ENCODE measurements around the gene CSF2. TPM values are rescaled to one million over a fixed set of nuclear protein-coding genes. Genes with fewer than 3 reads are reported as not detected.

CSF2 gene
- total RNA-seq, 4 donors from 2014 or later, result not detected

DNA sequence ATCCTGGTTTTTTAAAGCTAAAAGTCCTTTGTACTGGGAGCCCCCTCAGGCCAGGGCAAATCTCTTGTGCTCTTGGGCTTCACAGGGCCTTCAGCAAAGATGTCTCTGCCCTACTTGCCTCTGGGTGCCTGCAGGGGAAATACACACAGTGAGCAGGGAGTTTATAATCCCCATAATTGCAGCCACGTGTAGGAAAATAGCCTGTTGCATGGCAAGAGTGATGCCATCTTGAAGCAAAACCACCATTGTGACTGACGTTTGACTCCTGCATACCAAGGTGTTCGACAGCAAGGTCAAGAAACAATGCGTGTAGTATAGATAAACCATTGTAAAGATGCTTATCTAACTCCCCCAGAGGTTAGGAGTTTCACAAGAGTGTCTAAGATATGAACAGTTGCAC lies 24.5 kb upstream of the CSF2 start:
- ATAC-seq, result no peak
- H3K27me3 ChIP-seq, result peaks cover 0 to 3% (median 0%) of the 10 kb centered on the region in 3 donors
- H3K36me3 ChIP-seq, result no peaks in the 10 kb centered on the region
- no peak for TF ChIP-seq POLR2A (IDR thresholded peaks at IDR 0.05)
- TF ChIP-seq, protein P1, sequence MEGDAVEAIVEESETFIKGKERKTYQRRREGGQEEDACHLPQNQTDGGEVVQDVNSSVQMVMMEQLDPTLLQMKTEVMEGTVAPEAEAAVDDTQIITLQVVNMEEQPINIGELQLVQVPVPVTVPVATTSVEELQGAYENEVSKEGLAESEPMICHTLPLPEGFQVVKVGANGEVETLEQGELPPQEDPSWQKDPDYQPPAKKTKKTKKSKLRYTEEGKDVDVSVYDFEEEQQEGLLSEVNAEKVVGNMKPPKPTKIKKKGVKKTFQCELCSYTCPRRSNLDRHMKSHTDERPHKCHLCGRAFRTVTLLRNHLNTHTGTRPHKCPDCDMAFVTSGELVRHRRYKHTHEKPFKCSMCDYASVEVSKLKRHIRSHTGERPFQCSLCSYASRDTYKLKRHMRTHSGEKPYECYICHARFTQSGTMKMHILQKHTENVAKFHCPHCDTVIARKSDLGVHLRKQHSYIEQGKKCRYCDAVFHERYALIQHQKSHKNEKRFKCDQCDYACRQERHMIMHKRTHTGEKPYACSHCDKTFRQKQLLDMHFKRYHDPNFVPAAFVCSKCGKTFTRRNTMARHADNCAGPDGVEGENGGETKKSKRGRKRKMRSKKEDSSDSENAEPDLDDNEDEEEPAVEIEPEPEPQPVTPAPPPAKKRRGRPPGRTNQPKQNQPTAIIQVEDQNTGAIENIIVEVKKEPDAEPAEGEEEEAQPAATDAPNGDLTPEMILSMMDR (IDR thresholded peaks at IDR 0.05 in 4 of 5, conservative IDR thresholded peaks at IDR 0.05 in 1 of 5), result no peak
- no peaks in the 10 kb centered on the region for H3K4me1 ChIP-seq
- intact Hi-C loops (cut with DNase I; ENCODE audit: low total_unique reads), result no loop called here
- H3K4me3 ChIP-seq, result no peak overlapping the region
- no peaks in the 10 kb centered on the region for H3K9me3 ChIP-seq
- in situ Hi-C loops (cut with MboI; ENCODE audit: low sequenced_read_pairs in 4 of 4), result no loop called here
- H3K27ac ChIP-seq, result no peak overlapping the region
- DNase-seq, result no peak

DNA sequence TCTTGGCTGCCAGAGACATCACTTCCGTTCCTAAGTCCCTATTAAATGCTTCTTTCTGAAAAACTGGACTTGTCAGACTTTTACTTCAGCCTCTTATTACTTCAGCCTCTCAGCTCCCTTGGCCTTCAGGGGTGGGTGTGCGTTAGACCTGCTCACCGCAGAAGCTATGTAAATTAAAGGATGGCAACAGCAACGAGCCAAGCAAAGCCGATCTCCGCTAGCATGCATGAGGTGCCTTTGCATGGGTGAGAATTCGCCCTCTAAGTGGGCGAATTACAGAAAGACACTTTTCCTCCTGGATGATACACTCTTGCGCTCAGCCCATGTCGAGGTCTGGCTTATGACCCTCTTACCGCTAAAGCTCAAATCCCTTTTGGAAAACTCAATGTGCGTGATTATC lies 24.0 kb upstream of the CSF2 start:
- DNase-seq, result no peak
- TF ChIP-seq, protein P1 (IDR thresholded peaks at IDR 0.05 in 4 of 5, conservative IDR thresholded peaks at IDR 0.05 in 1 of 5), result no peak
- no peak for TF ChIP-seq POLR2A (IDR thresholded peaks at IDR 0.05)
- intact Hi-C loops (cut with DNase I; ENCODE audit: low total_unique reads) (no loop called here), in situ Hi-C loops (cut with MboI; ENCODE audit: low sequenced_read_pairs in 4 of 4) (no loop called here)
- Histone ChIP-seq H3K36me3 (no peaks in the 10 kb centered on the region), H3K9me3 (no peaks in the 10 kb centered on the region), H3K4me1 (no peaks in the 10 kb centered on the region), H3K4me3 (no peak overlapping the region), H3K27me3 (peaks cover 0 to 3% (median 0%) of the 10 kb centered on the region in 3 donors), H3K27ac (no peak overlapping the region)
- no peak for ATAC-seq

DNA sequence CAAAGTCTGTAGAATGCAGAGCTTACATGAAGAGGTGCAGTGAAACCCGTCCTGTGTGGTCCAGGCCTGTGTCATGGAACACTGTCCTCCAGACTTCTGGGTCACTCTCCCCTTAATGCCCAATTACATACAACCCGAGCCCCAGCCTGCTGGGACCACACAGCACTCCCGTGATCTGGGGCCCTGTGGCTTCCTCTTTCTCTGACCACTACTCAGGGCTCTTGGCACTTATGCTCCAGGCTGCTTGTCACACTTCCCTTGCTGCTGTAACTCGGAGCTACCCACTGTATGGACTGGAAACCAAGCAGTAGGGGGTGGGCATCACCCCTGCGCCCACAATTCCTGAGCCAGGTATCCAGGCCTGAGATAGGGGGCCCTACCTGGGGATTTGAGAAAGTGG lies 23.5 kb upstream of the CSF2 start:
- Histone ChIP-seq H3K4me1 (no peaks in the 10 kb centered on the region), H3K4me3 (no peak overlapping the region), H3K27me3 (peaks cover 0 to 3% (median 0%) of the 10 kb centered on the region in 3 donors), H3K36me3 (no peaks in the 10 kb centered on the region), H3K9me3 (no peaks in the 10 kb centered on the region), H3K27ac (no peak overlapping the region)
- ATAC-seq, result no peak
- TF ChIP-seq, protein P1 (IDR thresholded peaks at IDR 0.05 in 4 of 5, conservative IDR thresholded peaks at IDR 0.05 in 1 of 5), result no peak
- TF ChIP-seq POLR2A (IDR thresholded peaks at IDR 0.05), result no peak
- DNase-seq, result no peak
- in situ Hi-C loops (cut with MboI; ENCODE audit: low sequenced_read_pairs in 4 of 4), result no loop called here
- intact Hi-C loops (cut with DNase I; ENCODE audit: low total_unique reads), result no loop called here

DNA sequence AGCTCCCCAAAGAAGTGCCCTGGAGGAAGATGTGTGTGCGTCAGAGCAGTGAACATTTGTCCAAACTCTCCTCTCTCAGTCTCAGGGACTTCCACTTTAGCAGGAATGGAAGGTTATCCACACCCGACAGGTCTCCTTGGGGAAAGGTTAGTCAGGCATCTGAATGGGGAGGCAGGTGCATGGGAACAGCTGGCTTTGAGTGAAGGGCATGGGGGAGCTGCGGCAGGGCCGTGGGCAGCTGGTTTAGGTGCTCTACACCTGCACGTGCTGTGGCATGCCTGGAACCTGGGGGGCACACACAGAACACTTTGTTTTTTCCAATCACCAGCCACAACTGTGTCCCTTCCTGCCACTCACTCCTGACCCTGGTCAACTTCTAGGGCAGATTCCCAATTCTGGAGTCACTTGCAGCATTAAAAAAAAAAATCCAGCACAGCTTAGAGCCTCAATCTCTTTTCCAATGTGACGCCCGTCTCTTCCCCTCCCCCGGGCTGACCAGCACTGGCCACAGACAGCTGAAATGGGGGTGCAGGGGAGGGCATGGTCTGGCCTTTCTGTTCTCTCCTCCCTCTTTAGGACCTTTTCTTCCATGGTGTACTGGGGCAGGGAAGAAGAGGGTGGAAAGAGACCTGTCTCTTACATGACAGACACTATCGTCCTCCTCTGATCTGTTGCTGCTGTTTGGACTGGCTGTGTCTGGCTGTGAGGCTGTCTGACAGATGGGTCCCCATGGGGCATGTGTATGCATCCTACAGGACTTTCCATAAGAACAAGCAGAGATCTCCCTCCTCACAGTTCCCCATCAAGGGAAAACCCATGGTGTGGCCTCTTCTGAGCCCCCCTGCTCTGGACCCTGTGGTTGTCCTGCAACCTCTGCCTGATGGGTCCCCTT lies 22.7 kb upstream of the CSF2 start:
- in situ Hi-C loops (cut with MboI; ENCODE audit: low sequenced_read_pairs in 4 of 4), result no loop called here

More for the DNA sequence above, 22.7 kb upstream of the CSF2 start:
- TF ChIP-seq, protein P1 (IDR thresholded peaks at IDR 0.05 in 4 of 5, conservative IDR thresholded peaks at IDR 0.05 in 1 of 5), result no peak
- TF ChIP-seq POLR2A (IDR thresholded peaks at IDR 0.05), result no peak
- Histone ChIP-seq H3K27me3 (peaks cover 0 to 3% (median 0%) of the 10 kb centered on the region in 3 donors), H3K4me1 (no peaks in the 10 kb centered on the region), H3K27ac (no peak overlapping the region), H3K36me3 (no peaks in the 10 kb centered on the region), H3K4me3 (no peak overlapping the region), H3K9me3 (no peaks in the 10 kb centered on the region)
- intact Hi-C loops (cut with DNase I; ENCODE audit: low total_unique reads), result no loop called here
- DNase-seq (no peak), ATAC-seq (no peak)
